Endothelial cell of umbilical vein (primary cell): ENCODE measurements around the gene BDH1. TPM values are rescaled to one million over a fixed set of nuclear protein-coding genes. Genes with fewer than 3 reads are reported as not detected.

Experiments
- BruUV-seq: library from RNA; stranded (reverse); fragments of 400-500 nt; replicated peaks from 2 replicates; lab custom pipeline; 2021; lab: Mats Ljungman, UMichigan
- CTCF ChIA-PET: fragments of 300-600, 350-600 bp; sonication (Branson Sonifier 250); formaldehyde crosslinking; loops from one replicate; lab custom pipeline; 2021; ENCODE audit warnings: antibody characterized with exemption, inconsistent platforms; lab: Charles Lee
- POLR2A ChIA-PET: fragments of 300-600, 350-600 bp; sonication (Branson Sonifier 250); formaldehyde crosslinking; loops from one replicate; lab custom pipeline; 2021; ENCODE audit warnings: antibody characterized with exemption, inconsistent platforms; lab: Charles Lee
- DNase-seq: peaks from one replicate; pipeline ENCODE4 v3.0.0-alpha.2; 2011; ENCODE audit warnings: low read depth, low spot score
- FAIRE-seq: peaks from 2 replicates; lab custom pipeline; 2011; peaks lifted over from hg19 to GRCh38; lab: Jason Lieb, UNC
- H2AFZ ChIP-seq: 2 replicates; pipeline ENCODE4 v1.6.0; 2012; ENCODE audit warnings: low read depth, low read length, control low read depth, inconsistent platforms
- H3K27ac ChIP-seq: 2 replicates; pipeline ENCODE4 v1.5.1; 2011; ENCODE audit warnings: low read depth, mild to moderate bottlenecking, control low read depth, low read length, moderate library complexity; ENCODE audit not compliant: insufficient read depth
- H3K27me3 ChIP-seq, 2 experiments: 2 replicates each; pipeline versions ENCODE4 v1.6.0 to v1.6.1; 2011; ENCODE audit warnings: low read length in 2 of 2, mixed read lengths in 1 of 2; ENCODE audit not compliant: control insufficient read depth in 2 of 2, insufficient read depth in 2 of 2
- H3K36me3 ChIP-seq, 2 experiments: 2 replicates in 1 of 2; 3 replicates in 1 of 2; pipeline ENCODE4 v1.5.1; 2011; ENCODE audit warnings: low read length in 2 of 2, mild to moderate bottlenecking in 1 of 2, moderate library complexity in 1 of 2; ENCODE audit not compliant: control insufficient read depth in 2 of 2, insufficient read depth in 2 of 2; ENCODE audit errors: extremely low read depth in 1 of 2
- H3K4me1 ChIP-seq: 3 replicates; pipeline ENCODE4 v1.5.1; 2011; ENCODE audit warnings: mild to moderate bottlenecking, low read length; ENCODE audit not compliant: control insufficient read depth, insufficient read depth; ENCODE audit errors: extremely low read depth
- H3K4me2 ChIP-seq: 2 replicates; pipeline ENCODE4 v1.6.1; 2011; ENCODE audit warnings: low read length, control low read depth, mixed read lengths; ENCODE audit not compliant: insufficient read depth
- H3K4me3 ChIP-seq, 3 experiments: fragments of 200-600 bp in 1 of 3; sonication (generic), shearing (Covaris generic) in 1 of 3; replicated peaks in 1 of 3; 2 replicates each; pipeline ENCODE4 v1.5.1; 2011 to 2016; ENCODE audit warnings: control low read depth in 3 of 3, low read length in 3 of 3, mild to moderate bottlenecking in 2 of 3, inconsistent platforms in 1 of 3, low read depth in 1 of 3, moderate library complexity in 1 of 3; ENCODE audit not compliant: insufficient read depth in 1 of 3
- H3K79me2 ChIP-seq: 2 replicates; pipeline ENCODE4 v1.6.0; 2012; ENCODE audit warnings: low read length, inconsistent platforms; ENCODE audit not compliant: control insufficient read depth, insufficient read depth
- H3K9ac ChIP-seq: replicated peaks from 2 replicates; pipeline ENCODE3; 2011; ENCODE audit warnings: low read length, control low read depth; ENCODE audit not compliant: insufficient read depth; ENCODE audit errors: extremely low read depth
- H3K9me1 ChIP-seq: replicated peaks from 3 replicates; pipeline ENCODE4 v1.6.0; 2011; ENCODE audit warnings: mild to moderate bottlenecking, low read length; ENCODE audit not compliant: control insufficient read depth, insufficient read depth; ENCODE audit errors: extremely low read depth
- H3K9me3 ChIP-seq: replicated peaks from 2 replicates; pipeline ENCODE4 v1.5.1; 2012; ENCODE audit warnings: low read length, inconsistent platforms; ENCODE audit not compliant: control insufficient read depth, insufficient read depth
- H4K20me1 ChIP-seq: replicated peaks from 2 replicates; pipeline ENCODE3; 2011; ENCODE audit warnings: mild to moderate bottlenecking, low read length; ENCODE audit not compliant: control insufficient read depth, insufficient read depth; ENCODE audit errors: extremely low read depth
- CTCF ChIP-seq, 2 donors: IDR thresholded peaks; 1 replicate in 1 of 2; 2 replicates in 1 of 2; pipeline ENCODE4 v1.5.1; 2011; ENCODE audit warnings: low read length in 2 of 2, mild to moderate bottlenecking in 2 of 2, moderate library complexity in 2 of 2, control low read depth in 1 of 2, inconsistent platforms in 1 of 2, low read depth in 1 of 2; ENCODE audit not compliant: insufficient read depth in 1 of 2; ENCODE audit errors: extremely low read depth in 1 of 2
- EZH2 ChIP-seq: IDR thresholded peaks from 2 replicates; pipeline ENCODE4 v1.6.1; 2012; ENCODE audit warnings: borderline replicate concordance, low read depth, mild to moderate bottlenecking, moderate library complexity, low read length, inconsistent platforms; ENCODE audit not compliant: severe bottlenecking
- FOS ChIP-seq: IDR thresholded peaks from 2 replicates; pipeline ENCODE4 v1.6.1; 2011; ENCODE audit warnings: mild to moderate bottlenecking, low read length, moderate library complexity, borderline replicate concordance; ENCODE audit not compliant: insufficient read depth
- GATA2 ChIP-seq: IDR thresholded peaks from 2 replicates; pipeline ENCODE4 v1.7.0; 2011; ENCODE audit warnings: low read depth, mild to moderate bottlenecking, moderate library complexity, mixed read lengths, low read length; ENCODE audit not compliant: insufficient read length, insufficient read depth
- JUN ChIP-seq: IDR thresholded peaks from 2 replicates; pipeline ENCODE4 v1.6.1; 2011; ENCODE audit warnings: borderline replicate concordance, low read depth; ENCODE audit not compliant: insufficient read length, insufficient read depth
- MAX ChIP-seq: IDR thresholded peaks from 2 replicates; pipeline ENCODE4 v1.6.1; 2011; ENCODE audit not compliant: insufficient read depth, insufficient read length
- MYC ChIP-seq: IDR thresholded peaks from one replicate; pipeline ENCODE4 v1.6.1; 2011; ENCODE audit warnings: mild to moderate bottlenecking, low read depth, low read length
- POLR2A ChIP-seq: IDR thresholded peaks from 2 replicates; pipeline ENCODE4 v1.6.1; 2012; ENCODE audit warnings: low read depth, mild to moderate bottlenecking, control low read depth, low read length
- POLR2AphosphoS5 ChIP-seq: IDR thresholded peaks from 2 replicates; pipeline ENCODE4 v1.6.1; 2012; ENCODE audit warnings: low read depth, mild to moderate bottlenecking, control low read depth, low read length, moderate library complexity; ENCODE audit not compliant: insufficient read depth
- dilution Hi-C: fragments of 300-500 bp; cut with MboI; formaldehyde crosslinking; loops from one replicate; pipeline ENCODE4 v1.15.0; 2019; ENCODE audit warnings: low sequenced_read_pairs; ENCODE audit not compliant: extremely low pct_ligation_motif_present
- intact Hi-C: fragments of 100-400 bp; cut with micrococcal nuclease; formaldehyde crosslinking; loops from one replicate; pipeline ENCODE4 v1.10.0; 2022
- polyA plus RNA-seq, 4 experiments: library from polyadenylated mRNA; depleted of rRNA in 3 of 4; stranded (reverse) in 3 of 4; unstranded in 1 of 4; fragments of >200 nt; gene quantifications; 2 replicates each; pipeline versions ENCODE4 v1.2.1 to v1.2.3, GENCODE V29; 2011 to 2012; ENCODE audit warnings: missing spikeins in 1 of 4
- total RNA-seq: library from RNA; stranded (reverse); gene quantifications from 2 replicates; pipeline ENCODE4 v1.2.3, GENCODE V29; 2021

Gene BDH1
- total and polyA plus RNA-seq, 2 donors (not counting 3 experiments of a cell fraction or from before 2014, with no cell fraction given): 6.9 to 12.2 TPM

- Histone ChIP-seq H4K20me1 (no peaks in the 10 kb centered on the region), H3K9me1 (no peaks in the 10 kb centered on the region), H3K4me2 (no peak overlapping the region), H3K9ac (no peak overlapping the region), H3K4me3 (no peak overlapping the region), H3K27me3 (no peaks in the 10 kb centered on the region), H3K27ac (no peak overlapping the region), H3K4me1 (peaks cover 15% of the 10 kb centered on the region), H3K9me3 (no peaks in the 10 kb centered on the region), H3K79me2 (no peaks in the 10 kb centered on the region), H2AFZ (no peak overlapping the region), H3K36me3 (no peaks in the 10 kb centered on the region)
- no peak for FAIRE-seq
- dilution Hi-C loops (no loop called here), intact Hi-C loops (no loop called here)
- peak; percentile 30 for DNase-seq
- CTCF ChIA-PET: interaction anchor here (0.9 to 1.7 kb wide), 4 partner anchors 9 to 225 kb away, joined by 3 to 6 read pairs (median 4); no protein-coding TSS in a partner anchor
- no peak for TF ChIP-seq CTCF (IDR thresholded peaks at IDR 0.05; ENCODE audit: extremely low read depth in 1 of 2, insufficient read depth in 1 of 2, low read depth in 1 of 2, low read length in 2 of 2)
- peak; percentile 35 for TF ChIP-seq FOS
- BruUV-seq: no TSS peak
- POLR2A ChIA-PET: no interaction called here
Observed at GRCh38 chr3:197482001-197482400, 73.8 kb downstream of the BDH1 start.

GRCh38 chr3:197480320-197480719 lies 75.4 kb downstream of the BDH1 start:
- ChIA-PET CTCF (interaction anchor here (0.8 to 1.3 kb wide), 4 partner anchors 14 to 224 kb away, joined by 3 to 5 read pairs (median 3); no protein-coding TSS in a partner anchor), POLR2A (no interaction called here)
- H3K4me2 ChIP-seq: no peak overlapping the region
- H3K9me3 ChIP-seq: no peaks in the 10 kb centered on the region
- BruUV-seq: no TSS peak
- FAIRE-seq (no peak), DNase-seq (no peak)
- no peaks in the 10 kb centered on the region for H3K9me1 ChIP-seq
- dilution Hi-C loops: no loop called here
- H3K9ac ChIP-seq: no peak overlapping the region
- intact Hi-C loops: no loop called here
- no peaks in the 10 kb centered on the region for H3K36me3 ChIP-seq
- H4K20me1 ChIP-seq: no peaks in the 10 kb centered on the region
- no peak overlapping the region for H2AFZ ChIP-seq
- H3K4me1 ChIP-seq: peaks cover 21% of the 10 kb centered on the region
- no peaks in the 10 kb centered on the region for H3K79me2 ChIP-seq
- H3K27ac ChIP-seq: no peak overlapping the region
- no peak for TF ChIP-seq POLR2A
- TF ChIP-seq EZH2: no peak
- no peak for TF ChIP-seq MYC
- no peak for TF ChIP-seq MAX
- TF ChIP-seq GATA2: no peak
- TF ChIP-seq CTCF (IDR thresholded peaks at IDR 0.05; ENCODE audit: extremely low read depth in 1 of 2, insufficient read depth in 1 of 2, low read depth in 1 of 2, low read length in 2 of 2): no peak
- TF ChIP-seq FOS: no peak
- TF ChIP-seq POLR2AphosphoS5: no peak
- TF ChIP-seq JUN: no peak
- H3K4me3 ChIP-seq: no peak overlapping the region
- no peaks in the 10 kb centered on the region for H3K27me3 ChIP-seq
